ENCODE measurements around the gene SEMA4C. TPM values are rescaled to one million over a fixed set of nuclear protein-coding genes. Genes with fewer than 3 reads are reported as not detected.
A peak's percentile ranks its signal among the peaks of the same experiment; 100 is the strongest.

Gene SEMA4C
- total and polyA plus RNA-seq, 2 experiments from 2014 or later: 27.9 to 53.6 TPM

- DNase-seq (ENCODE audit: low read depth in 1 of 2, low spot score in 1 of 2): no peak
- Histone ChIP-seq H3K9me3 (ENCODE audit: low read depth) (no peaks in the 10 kb centered on the region), H3K27me3 (no peaks in the 10 kb centered on the region), H3K4me1 (ENCODE audit: low read depth) (no peaks in the 10 kb centered on the region), H3K4me3 (no peak overlapping the region), H3K27ac (no peak overlapping the region), H3K36me3 (no peaks in the 10 kb centered on the region)
- no peak for TF ChIP-seq CTCF (IDR thresholded peaks at IDR 0.05; ENCODE audit: low read depth, low read length)
Measured at GRCh38 chr2:96900237-96900636, 30.4 kb upstream of the SEMA4C start.

GRCh38 chr2:96899413-96899741 lies 29.5 kb upstream of the SEMA4C start:
- no peak for TF ChIP-seq CTCF (IDR thresholded peaks at IDR 0.05; ENCODE audit: low read depth, low read length)
- DNase-seq (ENCODE audit: low read depth in 1 of 2, low spot score in 1 of 2): no peak
- no peaks in the 10 kb centered on the region for H3K36me3 ChIP-seq
- no peaks in the 10 kb centered on the region for H3K9me3 ChIP-seq (ENCODE audit: low read depth)
- no peaks in the 10 kb centered on the region for H3K27me3 ChIP-seq
- no peak overlapping the region for H3K27ac ChIP-seq
- H3K4me3 ChIP-seq: no peak overlapping the region
- no peaks in the 10 kb centered on the region for H3K4me1 ChIP-seq (ENCODE audit: low read depth)

GRCh38 chr2:96898641-96899412 lies 28.9 kb upstream of the SEMA4C start:
- H3K9me3 ChIP-seq (ENCODE audit: low read depth): no peaks in the 10 kb centered on the region
- no peaks in the 10 kb centered on the region for H3K36me3 ChIP-seq
- no peak for TF ChIP-seq CTCF (IDR thresholded peaks at IDR 0.05; ENCODE audit: low read depth, low read length)
- H3K4me3 ChIP-seq: no peak overlapping the region
- H3K4me1 ChIP-seq (ENCODE audit: low read depth): no peaks in the 10 kb centered on the region
- H3K27ac ChIP-seq: no peak overlapping the region
- no peak for DNase-seq (ENCODE audit: low read depth in 1 of 2, low spot score in 1 of 2)
- H3K27me3 ChIP-seq: no peaks in the 10 kb centered on the region

- H3K4me3 ChIP-seq: no peak overlapping the region
- H3K27ac ChIP-seq: no peak overlapping the region
- H3K9me3 ChIP-seq (ENCODE audit: low read depth): no peaks in the 10 kb centered on the region
- no peaks in the 10 kb centered on the region for H3K36me3 ChIP-seq
- no peak for TF ChIP-seq CTCF (IDR thresholded peaks at IDR 0.05; ENCODE audit: low read depth, low read length)
- no peaks in the 10 kb centered on the region for H3K4me1 ChIP-seq (ENCODE audit: low read depth)
- H3K27me3 ChIP-seq: no peaks in the 10 kb centered on the region
- no peak for DNase-seq (ENCODE audit: low read depth in 1 of 2, low spot score in 1 of 2)
Measured at GRCh38 chr2:96898135-96898505, 28.2 kb upstream of the SEMA4C start.

GRCh38 chr2:96897491-96898134 lies 27.7 kb upstream of the SEMA4C start:
- Histone ChIP-seq H3K27ac (no peak overlapping the region), H3K27me3 (no peaks in the 10 kb centered on the region), H3K9me3 (ENCODE audit: low read depth) (no peaks in the 10 kb centered on the region), H3K36me3 (no peaks in the 10 kb centered on the region), H3K4me1 (ENCODE audit: low read depth) (no peaks in the 10 kb centered on the region), H3K4me3 (no peak overlapping the region)
- DNase-seq (ENCODE audit: low read depth in 1 of 2, low spot score in 1 of 2): peak in 1 of 2 donors; percentile 46
- no peak for TF ChIP-seq CTCF (IDR thresholded peaks at IDR 0.05; ENCODE audit: low read depth, low read length)

Data from cardiac muscle cell (in vitro differentiated cells and primary cell).